HL-60 (cell line): ENCODE results near the gene ADD2.

Experiments used
- DNase-seq, 2 experiments: peaks; one replicate each; pipeline ENCODE4 v3.0.0-alpha.2; 2010 to 2020; ENCODE audit warnings: low read depth in 1 of 2, low spot score in 1 of 2
- H3K27ac ChIP-seq: fragments of 250-450 bp; sonication (Bioruptor Pico); replicated peaks from 2 replicates; pipeline ENCODE4 v1.5.1; 2020; ENCODE audit warnings: mild to moderate bottlenecking, moderate library complexity
- H3K27me3 ChIP-seq: fragments of 250-450 bp; sonication (Bioruptor Pico); 2 replicates; pipeline ENCODE4 v1.5.1; 2021; ENCODE audit warnings: mild to moderate bottlenecking, moderate library complexity; ENCODE audit not compliant: insufficient read depth, poor library complexity, severe bottlenecking
- H3K4me3 ChIP-seq: replicated peaks from 2 replicates; pipeline ENCODE4 v1.5.1; 2011; ENCODE audit warnings: mild to moderate bottlenecking, control low read depth, low read length; ENCODE audit not compliant: insufficient read depth
- GABPA ChIP-seq: IDR thresholded peaks from 2 replicates; pipeline ENCODE4 v1.6.1; 2012; ENCODE audit warnings: low read depth
- POLR2AphosphoS5 ChIP-seq: IDR thresholded peaks from 2 replicates; pipeline ENCODE4 v1.6.1; 2012; ENCODE audit warnings: low read depth
- SPI1 ChIP-seq: IDR thresholded peaks from 2 replicates; pipeline ENCODE4 v1.6.1; 2012; ENCODE audit warnings: low read depth, mild to moderate bottlenecking, borderline replicate concordance
- TF ChIP-seq, protein P1 (sequence below): IDR thresholded peaks from one replicate; pipeline ENCODE4 v1.5.1; 2011; ENCODE audit warnings: low read length, control low read depth, inconsistent platforms; ENCODE audit not compliant: insufficient read depth
- TF ChIP-seq, protein P2 (sequence below): IDR thresholded peaks from 2 replicates; pipeline ENCODE4 v1.6.1; 2012; ENCODE audit warnings: low read depth; ENCODE audit not compliant: insufficient replicate concordance

Gene ADD2

DNA sequence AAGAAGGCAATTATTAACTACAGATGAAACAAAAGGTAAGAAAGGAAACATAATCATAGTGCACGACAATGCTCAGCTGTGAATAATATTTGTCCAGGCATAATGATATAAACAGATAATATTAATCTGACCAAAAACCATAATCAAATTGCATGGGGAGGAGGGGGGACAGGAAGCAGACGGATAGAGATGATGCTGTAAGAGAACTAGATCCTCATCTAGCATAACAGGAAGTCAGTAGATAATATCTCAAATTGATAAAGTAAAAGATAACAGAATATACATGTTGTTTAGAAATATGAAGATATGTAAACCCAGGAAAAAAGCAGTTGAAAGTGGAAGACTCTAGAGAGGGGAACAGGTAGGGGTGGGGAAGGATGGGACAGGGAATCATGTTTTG, 129.4 kb downstream of the ADD2 start:
- TF ChIP-seq GABPA = no peak
- TF ChIP-seq, protein P1, sequence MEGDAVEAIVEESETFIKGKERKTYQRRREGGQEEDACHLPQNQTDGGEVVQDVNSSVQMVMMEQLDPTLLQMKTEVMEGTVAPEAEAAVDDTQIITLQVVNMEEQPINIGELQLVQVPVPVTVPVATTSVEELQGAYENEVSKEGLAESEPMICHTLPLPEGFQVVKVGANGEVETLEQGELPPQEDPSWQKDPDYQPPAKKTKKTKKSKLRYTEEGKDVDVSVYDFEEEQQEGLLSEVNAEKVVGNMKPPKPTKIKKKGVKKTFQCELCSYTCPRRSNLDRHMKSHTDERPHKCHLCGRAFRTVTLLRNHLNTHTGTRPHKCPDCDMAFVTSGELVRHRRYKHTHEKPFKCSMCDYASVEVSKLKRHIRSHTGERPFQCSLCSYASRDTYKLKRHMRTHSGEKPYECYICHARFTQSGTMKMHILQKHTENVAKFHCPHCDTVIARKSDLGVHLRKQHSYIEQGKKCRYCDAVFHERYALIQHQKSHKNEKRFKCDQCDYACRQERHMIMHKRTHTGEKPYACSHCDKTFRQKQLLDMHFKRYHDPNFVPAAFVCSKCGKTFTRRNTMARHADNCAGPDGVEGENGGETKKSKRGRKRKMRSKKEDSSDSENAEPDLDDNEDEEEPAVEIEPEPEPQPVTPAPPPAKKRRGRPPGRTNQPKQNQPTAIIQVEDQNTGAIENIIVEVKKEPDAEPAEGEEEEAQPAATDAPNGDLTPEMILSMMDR = no peak
- TF ChIP-seq SPI1 = no peak
- no peak for TF ChIP-seq POLR2AphosphoS5
- TF ChIP-seq, protein P2, sequence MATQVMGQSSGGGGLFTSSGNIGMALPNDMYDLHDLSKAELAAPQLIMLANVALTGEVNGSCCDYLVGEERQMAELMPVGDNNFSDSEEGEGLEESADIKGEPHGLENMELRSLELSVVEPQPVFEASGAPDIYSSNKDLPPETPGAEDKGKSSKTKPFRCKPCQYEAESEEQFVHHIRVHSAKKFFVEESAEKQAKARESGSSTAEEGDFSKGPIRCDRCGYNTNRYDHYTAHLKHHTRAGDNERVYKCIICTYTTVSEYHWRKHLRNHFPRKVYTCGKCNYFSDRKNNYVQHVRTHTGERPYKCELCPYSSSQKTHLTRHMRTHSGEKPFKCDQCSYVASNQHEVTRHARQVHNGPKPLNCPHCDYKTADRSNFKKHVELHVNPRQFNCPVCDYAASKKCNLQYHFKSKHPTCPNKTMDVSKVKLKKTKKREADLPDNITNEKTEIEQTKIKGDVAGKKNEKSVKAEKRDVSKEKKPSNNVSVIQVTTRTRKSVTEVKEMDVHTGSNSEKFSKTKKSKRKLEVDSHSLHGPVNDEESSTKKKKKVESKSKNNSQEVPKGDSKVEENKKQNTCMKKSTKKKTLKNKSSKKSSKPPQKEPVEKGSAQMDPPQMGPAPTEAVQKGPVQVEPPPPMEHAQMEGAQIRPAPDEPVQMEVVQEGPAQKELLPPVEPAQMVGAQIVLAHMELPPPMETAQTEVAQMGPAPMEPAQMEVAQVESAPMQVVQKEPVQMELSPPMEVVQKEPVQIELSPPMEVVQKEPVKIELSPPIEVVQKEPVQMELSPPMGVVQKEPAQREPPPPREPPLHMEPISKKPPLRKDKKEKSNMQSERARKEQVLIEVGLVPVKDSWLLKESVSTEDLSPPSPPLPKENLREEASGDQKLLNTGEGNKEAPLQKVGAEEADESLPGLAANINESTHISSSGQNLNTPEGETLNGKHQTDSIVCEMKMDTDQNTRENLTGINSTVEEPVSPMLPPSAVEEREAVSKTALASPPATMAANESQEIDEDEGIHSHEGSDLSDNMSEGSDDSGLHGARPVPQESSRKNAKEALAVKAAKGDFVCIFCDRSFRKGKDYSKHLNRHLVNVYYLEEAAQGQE = no peak
- Histone ChIP-seq H3K4me3 (no peak overlapping the region), H3K27me3 (no peaks in the 10 kb centered on the region), H3K27ac (no peak overlapping the region)
- DNase-seq = no peak

DNA sequence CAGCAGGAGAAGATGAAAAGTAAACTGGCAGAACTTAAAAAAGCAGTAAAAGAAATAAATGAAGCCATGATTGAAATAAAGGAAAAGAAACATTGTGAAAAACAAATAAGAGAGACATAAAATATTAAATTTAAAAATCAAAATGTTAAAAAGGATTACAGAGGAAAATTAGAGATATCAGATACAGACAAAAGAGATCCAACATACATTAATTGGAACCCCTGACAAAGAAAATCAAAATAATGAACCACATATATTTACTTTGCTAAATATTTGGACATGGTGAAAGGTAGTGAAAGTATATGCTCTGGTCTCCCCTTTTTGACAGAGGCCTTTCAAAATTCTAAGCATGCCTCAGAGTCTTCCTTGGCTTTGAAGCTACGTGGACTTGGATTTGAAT, 134.5 kb downstream of the ADD2 start:
- no peak overlapping the region for H3K4me3 ChIP-seq
- no peak overlapping the region for H3K27ac ChIP-seq
- DNase-seq = no peak
- TF ChIP-seq, protein P2 = no peak
- TF ChIP-seq SPI1 (no peak), POLR2AphosphoS5 (no peak), GABPA (no peak)
- TF ChIP-seq, protein P1 = no peak
- no peaks in the 10 kb centered on the region for H3K27me3 ChIP-seq

DNA sequence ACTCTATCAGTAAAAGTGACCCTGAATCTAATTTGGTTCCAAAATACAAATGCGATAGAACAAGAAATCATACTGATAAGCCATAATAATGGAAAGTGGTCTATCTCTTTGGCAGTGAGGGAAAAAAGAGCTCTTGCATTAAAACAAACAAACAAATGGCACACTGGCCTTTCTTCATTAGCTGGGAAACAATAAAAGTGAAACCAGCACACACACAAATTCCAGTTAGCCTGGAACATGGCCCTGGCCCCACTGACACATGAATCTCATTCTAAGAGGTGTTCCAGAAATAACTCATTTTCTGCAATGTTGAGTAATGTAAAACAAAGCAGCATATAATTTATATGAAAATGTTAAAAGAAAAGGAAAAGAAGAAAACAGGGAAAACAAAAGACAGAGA, 135.0 kb downstream of the ADD2 start:
- H3K27ac ChIP-seq = no peak overlapping the region
- no peaks in the 10 kb centered on the region for H3K27me3 ChIP-seq
- DNase-seq = no peak
- H3K4me3 ChIP-seq = no peak overlapping the region
- TF ChIP-seq SPI1 (no peak), POLR2AphosphoS5 (no peak), GABPA (no peak)
- TF ChIP-seq, protein P2 = no peak
- TF ChIP-seq, protein P1 = no peak
